ENCODE results near the gene AQP5.

Gene AQP5

GRCh38 chr12:49961111-49961922 is at the start of gene AQP5:
Gene AQP5, plus strand, starts transcription at chr12:49961872. Its CDS starts 146 bp downstream, at chr12:49962018.
- no peak for DNase-seq

DNA sequence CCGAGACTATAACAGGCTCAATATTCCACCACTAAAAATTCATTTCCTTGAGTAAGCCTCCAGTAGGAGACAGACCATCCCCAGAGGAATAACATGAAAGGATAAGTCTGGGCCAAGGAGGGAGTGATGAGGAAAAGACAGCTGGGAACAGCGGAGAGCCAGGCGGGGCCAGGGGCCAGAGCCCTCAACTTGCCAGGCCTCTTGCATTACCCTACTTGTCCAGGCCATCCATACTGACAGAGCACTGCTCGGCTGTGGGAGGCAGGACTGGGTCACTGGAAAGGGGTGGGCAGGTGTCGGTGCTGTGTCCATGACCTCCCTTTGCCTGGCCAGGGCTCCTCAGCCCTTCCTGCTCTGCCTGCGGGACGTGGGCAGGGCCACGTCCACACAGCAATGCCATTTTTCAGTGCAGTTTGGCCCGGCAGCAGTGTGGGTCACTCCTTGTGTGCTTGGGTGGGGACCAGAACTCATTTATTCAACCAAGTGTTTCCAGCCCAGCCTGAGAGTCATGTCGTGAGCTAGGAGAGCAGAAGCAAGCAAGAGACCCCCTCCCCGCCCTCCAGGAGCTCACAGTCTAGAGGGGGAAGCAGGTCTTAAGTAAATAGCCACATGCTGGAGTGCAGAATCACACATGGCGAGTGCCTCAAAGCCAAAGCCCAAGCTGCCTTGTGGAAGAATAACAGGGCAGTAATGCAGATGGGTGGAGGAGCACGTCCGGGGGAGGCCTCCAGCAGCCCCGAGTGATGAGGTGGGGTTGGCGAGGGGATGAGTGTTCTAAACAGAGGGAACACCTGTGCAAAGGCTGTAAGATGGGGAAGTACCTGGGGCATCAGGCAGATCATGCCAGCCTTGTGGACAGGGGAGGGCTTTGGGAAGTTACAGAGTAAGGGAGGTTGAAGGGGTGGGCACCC is 49.1 kb upstream of the AQP5 start:
- DNase-seq: no peak

- DNase-seq: no peak
These were observed 45.3 kb upstream of the AQP5 start for GRCh38 chr12:49916129-49916919.

DNA sequence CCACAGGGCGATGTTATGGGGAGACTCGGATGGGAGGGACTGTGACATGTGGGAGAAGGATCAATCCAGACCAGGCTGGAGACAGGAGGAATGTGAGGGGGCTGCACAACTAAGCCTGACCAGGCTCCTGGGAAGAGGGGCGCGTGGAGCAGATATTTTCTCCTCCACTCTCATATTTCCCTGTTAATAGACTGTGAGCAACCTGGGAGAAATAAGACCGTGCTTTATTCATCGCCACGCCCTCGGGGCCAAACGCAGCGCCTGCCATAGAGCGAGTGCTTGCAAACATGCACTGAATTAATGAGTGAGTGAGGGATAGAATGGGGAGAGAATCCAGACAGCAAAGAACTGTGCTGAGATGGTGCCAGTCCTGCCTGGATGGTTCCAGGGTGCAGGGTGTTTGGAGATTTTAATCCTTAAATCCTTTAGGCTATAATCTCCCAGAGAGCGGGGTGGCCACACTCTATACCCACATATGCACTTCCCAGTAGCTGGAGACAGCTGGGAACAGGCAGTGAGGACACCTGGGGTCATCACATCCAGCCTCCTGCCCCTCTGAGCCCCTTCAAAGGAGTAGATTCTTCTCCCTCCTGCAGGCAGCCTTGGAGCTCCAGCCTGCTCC is 44.4 kb upstream of the AQP5 start:
- DNase-seq: no peak

GRCh38 chr12:49917788-49918173 is 43.9 kb upstream of the AQP5 start:
- DNase-seq: no peak

GRCh38 chr12:49920241-49920914 is 41.3 kb upstream of the AQP5 start:
- DNase-seq: no peak

DNA sequence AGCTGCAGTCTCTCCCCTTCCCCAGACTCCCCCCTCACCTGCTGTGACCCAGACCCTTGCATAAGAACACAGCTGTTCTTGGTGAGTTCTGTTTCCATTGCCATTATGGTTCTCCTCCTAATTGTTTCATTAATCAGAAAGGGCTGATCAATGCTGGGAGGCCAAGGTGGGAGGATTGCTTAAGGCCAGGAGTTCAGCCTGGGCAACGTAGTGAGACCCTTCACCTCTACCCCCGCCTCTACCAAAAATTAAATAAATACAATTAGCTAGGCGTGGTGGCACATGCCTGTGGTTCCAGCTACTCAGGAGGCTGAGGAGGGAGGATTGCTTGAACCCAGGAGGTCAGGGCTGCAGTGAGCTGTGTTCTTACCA is 40.8 kb upstream of the AQP5 start:
- no peak for DNase-seq

DNA sequence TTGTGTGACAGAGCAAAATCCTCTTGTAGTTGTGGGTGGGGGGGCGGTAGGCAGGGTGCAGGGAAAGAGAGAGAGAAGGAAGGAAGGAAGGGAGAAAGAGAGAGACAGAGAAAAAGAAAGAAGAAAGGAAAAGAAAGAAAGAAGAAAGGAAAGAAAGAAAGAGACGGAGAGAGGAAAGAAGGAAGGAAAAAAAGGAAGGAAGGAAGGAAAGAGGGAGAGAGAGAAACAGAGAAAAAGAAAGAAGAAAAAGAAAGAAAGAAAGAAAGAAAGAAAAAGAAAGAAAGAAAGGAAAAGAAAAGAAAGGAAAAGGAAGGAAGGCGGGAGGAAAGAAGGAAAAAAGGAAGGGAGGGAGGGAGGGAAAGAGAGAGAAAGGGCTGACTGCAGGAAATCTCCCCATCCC is 40.4 kb upstream of the AQP5 start:
- no peak for DNase-seq

DNA sequence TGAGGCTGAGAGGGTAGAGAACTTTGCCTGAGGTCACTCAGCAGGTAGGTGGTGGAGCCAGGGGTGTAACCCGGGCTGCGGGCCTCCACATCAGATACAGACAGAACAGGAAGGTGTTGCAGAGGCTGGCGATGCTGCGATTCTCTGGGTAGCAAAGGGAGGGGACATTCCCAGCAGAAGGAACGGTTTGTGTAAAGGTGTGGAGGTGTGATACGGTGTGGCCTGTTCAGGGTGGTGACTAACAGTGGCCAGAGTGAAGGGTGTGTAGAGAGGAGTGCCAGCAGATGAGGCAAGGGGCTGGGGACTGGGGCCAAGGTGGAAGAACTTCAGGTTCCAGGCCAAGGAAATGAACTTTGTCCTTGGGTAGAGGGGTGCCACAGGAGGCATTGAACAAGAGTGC is 39.7 kb upstream of the AQP5 start:
- DNase-seq: no peak

GRCh38 chr12:49922349-49923034 is 39.2 kb upstream of the AQP5 start:
- DNase-seq: no peak

GRCh38 chr12:49923035-49923644 is 38.5 kb upstream of the AQP5 start:
- no peak for DNase-seq

DNA sequence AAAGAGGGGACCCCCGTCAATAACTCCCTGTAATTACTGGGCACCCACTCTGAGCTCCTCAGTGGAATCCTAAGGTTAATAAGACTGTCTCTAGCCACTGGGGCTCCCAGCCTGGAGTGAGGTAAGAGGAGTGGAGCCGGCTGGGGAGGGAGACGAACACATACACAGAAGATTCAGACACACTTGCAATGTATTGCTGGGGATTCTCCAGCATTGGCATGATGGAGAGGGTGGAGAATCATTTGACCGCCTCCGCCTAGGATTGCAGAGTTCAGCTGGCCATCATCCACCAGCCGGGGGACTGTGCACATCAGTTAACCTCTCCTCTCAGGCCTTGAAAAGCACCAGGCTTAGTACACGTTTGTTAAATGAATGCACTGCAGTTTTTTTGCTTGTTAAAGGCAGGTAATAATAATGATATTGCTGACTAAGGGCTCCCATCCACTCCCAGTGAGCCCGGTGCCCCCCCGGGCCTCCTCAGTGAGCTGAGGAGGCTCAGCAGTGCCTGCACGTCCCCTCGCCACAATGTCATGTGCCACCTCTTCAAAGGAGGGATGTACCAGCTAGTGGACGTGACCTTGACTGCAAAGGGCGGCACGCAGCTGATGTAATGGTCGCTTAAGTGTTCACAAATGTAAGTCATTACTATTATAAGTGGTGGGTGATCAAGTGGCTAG is 37.7 kb upstream of the AQP5 start:
- DNase-seq: no peak

DNA sequence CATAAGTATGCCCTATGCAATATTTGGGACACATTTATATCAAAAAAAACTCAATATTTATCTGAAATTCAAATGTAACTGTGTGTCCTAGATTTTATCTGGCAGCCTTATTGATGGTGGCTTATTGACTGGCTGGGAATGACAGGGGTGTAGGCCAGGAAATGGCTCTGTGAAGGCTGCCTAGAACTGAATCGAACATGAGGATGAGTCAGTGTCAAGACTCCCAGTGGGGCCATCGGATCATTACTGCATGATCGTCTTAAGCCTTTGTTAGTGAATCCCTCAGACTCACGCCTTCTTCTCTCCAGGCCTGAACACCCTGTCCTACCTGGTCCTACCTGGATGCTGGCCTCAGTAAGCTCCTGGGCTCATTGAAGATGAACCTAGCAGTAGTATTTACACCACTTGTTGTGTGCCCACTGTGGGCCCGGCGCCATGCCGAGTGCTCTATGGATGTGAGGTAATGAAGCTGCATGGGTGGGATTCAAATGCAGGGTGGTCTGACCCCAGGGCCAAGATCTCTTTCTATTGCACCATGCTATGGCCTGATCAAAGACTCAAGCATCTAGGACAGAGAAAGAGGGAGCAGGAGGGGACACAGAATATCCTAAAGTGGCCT is 36.9 kb upstream of the AQP5 start:
- DNase-seq: no peak

GRCh38 chr12:49925433-49926204 is 36.1 kb upstream of the AQP5 start:
- no peak for DNase-seq

DNA sequence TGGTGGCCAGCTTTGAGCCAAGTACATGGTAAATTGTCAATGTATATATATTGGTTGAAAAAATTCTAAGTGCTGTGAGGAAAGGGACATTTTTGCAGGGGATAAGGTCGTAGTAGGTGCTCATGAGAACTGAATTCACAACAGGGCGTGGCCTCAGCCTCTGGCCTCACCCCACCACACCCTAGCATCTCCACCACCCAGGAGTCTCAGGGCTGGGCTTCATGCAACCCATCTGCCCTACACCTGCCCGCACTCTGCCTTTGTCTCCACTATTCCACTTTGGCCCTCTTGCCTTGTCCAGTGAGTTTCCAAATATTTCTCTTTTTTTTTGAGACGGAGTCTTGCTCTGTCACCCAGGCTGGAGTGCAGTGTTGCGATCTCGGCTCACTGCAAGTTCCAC is 33.2 kb upstream of the AQP5 start:
- no peak for DNase-seq

- DNase-seq: no peak
These were observed 32.1 kb upstream of the AQP5 start for GRCh38 chr12:49929581-49929980.

DNA sequence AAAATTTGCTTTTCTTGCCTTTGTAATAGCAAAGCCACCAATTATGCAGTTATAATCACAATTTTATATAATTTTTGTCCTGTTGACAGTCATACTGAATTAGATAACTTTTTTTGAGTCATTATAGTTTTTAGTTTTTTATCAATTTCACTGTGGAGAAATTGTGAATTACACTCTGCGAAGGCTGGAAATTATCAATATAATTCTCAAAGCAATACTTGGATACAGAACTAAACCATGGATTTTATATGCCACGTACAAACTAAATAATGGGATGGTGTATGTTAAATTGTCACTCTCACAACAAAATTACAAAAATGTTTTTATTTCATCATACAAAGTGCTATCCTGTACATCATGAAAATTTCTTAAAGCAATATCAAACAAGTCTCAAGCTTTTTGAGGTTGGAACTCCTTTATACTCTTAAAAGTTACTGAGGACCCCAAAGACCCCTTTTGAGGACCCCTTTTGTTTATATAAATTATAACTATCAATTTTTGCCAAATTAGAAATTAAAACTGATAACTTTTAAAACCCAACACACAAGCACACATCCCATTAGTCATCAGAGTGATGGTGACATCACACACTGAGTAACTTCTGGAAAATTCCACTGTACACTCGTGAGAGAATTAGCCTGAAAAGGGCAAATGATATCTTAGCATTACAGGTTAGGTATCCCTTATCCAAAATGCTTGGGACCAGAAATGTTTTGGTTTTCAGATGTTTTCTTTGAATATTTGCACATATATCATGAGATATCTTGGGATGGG is 31.0 kb upstream of the AQP5 start:
- DNase-seq: no peak

- no peak for DNase-seq
These were observed 29.6 kb upstream of the AQP5 start for GRCh38 chr12:49932023-49932422.
